Uterine smooth muscle cell (primary cell): ENCODE results near the gene ARL5A. TPM values are rescaled to one million over a fixed set of nuclear protein-coding genes. Genes with fewer than 3 reads are reported as not detected.

Experiments used
- total RNA-seq: library from RNA; depleted of rRNA; stranded (reverse); fragments of >200 nt; gene quantifications from 2 replicates; pipeline ENCODE4 v1.2.3, GENCODE V29; 2014

The ARL5A gene
- total RNA-seq: 80.6 and 87.4 TPM in 2 replicates

GRCh38 chr2:151828143-151828889, at the start of gene ARL5A:
TSS of gene ARL5A (minus strand) at chr2:151828421. CDS start at chr2:151828176, 245 bp downstream.

Other genes with a start within 250 kb of the ARL5A start
- 0.12 and 0.22 TPM in 2 replicates for gene NEB, start 93.9 kb downstream of the ARL5A start, total RNA-seq